GM19035 (cell line): ENCODE results near the gene LIX1L.

ENCODE experiments used
- ATAC-seq: cut with Tn5 transposase; IDR thresholded peaks from one replicate; pipeline ENCODE4 v1.9.1; 2021; ENCODE audit not compliant: unreplicated experiment

LIX1L gene

GRCh38 chr1:145963265-145964019, 5.6 kb upstream of the LIX1L start:
- no peak for ATAC-seq

- no peak for ATAC-seq
Observed at GRCh38 chr1:145962157-145963102, 4.6 kb upstream of the LIX1L start.

DNA sequence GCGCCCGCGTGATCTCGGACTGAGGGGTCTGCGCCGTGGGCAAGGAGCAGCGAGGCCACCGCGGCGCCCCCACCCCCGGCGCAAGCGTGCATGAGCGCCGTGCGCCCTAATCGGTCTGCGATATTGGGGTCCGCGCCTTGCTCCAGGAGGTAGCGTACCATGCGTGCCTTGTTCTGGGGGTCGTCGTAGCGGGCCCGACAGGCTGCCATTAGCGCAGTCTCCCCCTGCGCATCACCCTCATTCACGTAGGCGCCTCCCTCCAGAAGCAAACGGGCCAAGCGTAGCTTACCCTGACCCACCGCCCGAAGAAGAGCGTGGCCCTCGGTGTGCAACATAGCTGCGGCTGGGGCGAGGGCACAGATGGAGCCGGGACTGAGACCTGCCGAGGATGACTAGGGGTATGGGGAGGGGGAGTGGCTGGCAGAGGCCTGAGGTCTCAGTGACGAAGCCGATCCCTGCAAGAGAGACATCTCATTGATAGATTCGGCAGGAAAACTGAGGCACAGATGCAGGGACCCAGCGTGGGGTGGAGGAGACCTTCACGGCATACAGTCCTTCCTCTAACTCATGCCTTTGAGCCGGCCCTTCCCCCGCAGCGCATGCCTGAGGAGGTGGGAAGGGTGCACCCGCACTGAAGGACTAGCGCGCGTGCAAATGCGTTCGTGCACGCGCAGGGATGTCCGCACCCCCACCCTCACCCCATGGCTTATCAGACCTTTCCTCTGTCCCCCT, 3.8 kb upstream of the LIX1L start:
- ATAC-seq, result no peak

DNA sequence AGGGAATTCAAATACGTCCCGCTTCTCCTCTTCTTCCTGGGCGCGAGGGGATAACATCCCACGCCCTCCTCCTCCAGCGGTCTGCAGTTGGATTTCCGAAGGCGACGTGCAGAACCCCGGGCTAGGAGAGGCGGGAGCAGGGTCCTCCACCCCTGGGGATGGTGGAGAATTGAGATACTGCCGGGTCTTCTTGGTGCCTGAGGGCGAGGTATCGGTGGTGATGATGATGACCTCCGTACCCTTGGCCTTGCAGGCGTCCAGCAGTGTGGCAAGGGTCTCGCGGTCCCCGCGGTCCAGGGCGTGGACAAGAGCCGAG, 3.2 kb upstream of the LIX1L start:
- ATAC-seq, result no peak

DNA sequence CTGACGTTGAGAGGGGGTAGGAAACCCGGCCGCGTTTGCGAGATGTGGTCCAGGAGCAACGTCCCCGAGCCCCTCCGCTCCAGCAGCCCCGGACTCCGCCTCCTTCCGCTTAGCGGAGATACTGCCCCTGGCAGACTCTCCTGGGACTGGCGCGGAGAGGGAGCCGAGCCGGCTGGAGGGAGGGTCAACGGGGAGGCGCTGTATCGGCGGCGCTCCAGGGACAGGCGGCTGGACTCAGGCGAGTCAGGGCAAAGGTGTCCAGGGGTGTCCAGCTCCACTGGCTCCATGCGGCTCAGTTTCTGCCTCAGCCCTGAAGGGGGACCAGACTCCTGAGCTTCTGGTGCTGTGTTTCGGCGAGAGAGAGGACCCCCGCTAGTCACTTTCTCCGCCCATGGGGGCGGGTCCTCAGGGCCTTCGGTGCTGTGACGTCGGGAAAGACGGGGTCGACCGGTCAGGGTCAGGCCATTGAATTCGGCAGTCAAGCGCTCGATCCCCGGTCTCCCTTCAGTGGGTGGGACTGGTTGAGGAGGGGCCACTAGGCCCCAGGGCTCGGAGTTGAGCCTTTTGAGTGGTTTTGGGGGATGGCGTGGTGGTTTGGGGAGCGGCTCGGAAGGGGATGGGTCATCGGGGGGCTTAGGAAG, 2.8 kb upstream of the LIX1L start:
- no peak for ATAC-seq

DNA sequence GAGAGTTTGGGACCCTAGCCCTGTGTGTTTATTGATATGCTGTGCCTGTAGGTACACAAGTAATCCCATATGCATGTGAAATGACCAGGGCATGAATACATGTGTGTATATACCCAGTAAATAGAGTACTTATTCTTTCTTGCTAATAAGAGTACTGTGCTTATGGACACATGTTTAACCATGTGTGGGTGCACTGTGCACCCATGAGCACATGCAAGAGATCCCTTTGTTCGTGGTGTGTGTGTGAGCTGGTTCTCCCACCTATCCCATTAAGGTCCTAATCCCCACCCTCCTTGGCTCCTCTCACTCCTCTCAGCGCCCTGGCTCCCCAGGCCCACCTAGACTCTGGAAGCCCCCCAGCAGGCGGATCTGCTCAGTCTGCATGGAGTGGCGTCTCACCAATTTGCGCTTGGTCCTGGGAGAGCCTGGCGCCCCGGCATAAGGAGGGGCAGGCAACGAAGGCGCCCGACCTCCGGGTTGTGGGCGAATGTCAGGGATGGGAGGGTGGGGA, 2.2 kb upstream of the LIX1L start:
- ATAC-seq, result no peak

DNA sequence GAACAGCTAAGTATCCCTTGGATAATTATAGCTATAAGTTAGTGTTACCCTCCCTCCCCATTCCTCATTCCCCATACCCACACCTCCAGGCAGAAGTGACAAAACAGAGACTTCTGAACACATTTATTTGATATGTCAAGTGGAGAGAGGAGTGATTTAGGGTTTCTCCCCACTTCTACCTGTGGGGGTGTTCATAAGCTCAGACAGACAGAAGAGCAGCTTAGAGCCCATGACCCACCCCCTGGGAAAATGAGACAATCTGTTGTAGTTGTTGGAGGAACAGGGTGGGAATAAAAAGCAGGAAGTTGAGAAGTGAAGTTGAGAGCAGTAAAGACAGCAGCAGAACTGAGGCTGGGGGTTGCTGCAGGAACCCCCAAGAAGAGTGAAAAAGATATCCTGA, 1.5 kb upstream of the LIX1L start:
- ATAC-seq, result no peak

GRCh38 chr1:145958734-145959133, 917 bp upstream of the LIX1L start:
- no peak for ATAC-seq

GRCh38 chr1:145956781-145957442, 905 bp downstream of the LIX1L start:
- ATAC-seq, result no peak

- no peak for ATAC-seq
Observed at GRCh38 chr1:145956361-145956760, 1.5 kb downstream of the LIX1L start.

DNA sequence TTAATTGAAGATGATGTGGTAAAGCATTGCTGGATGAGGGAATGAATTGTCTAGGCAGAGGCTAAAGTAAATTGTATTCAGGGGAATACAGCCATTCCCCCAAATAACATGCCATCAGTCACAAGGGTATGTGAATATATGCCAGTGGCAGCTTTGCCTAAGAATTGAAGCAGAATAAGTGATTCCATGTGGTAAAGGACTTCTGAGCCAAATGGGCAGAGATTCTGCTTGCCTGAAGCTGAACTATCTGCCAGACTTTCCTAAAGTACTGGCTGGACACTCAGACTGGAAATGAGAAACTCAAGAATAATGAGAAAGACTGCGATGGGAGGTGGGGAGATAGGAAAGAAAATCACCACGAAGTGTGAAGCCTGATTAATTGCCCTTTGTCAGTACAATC, 2.4 kb downstream of the LIX1L start:
- ATAC-seq, result no peak

GRCh38 chr1:145953861-145954260, 4.0 kb downstream of the LIX1L start:
- ATAC-seq, result no peak

- no peak for ATAC-seq
Observed at GRCh38 chr1:145952903-145953302, 4.9 kb downstream of the LIX1L start.

- ATAC-seq, result no peak
Observed at GRCh38 chr1:145951526-145951925, 6.3 kb downstream of the LIX1L start.

- no peak for ATAC-seq
Observed at GRCh38 chr1:145949219-145949618, 8.6 kb downstream of the LIX1L start.

DNA sequence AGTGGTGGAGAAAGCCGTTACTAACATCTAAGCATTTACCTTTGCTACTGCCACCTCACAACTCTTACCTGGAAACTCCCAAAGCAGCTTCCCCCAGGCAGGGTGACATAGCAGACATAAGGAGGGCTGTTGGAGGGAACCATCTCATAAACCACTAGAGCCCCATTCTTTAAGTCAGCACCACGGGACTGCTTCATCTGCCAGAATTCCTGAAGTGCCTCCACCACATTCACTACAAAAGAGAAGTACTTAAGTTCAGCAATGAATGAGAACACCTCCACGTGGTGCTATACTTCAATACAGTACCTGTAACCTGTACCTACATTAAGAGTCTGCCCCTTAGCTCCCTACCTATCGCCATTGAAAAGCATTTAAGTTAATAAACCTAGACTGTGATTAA, 10.3 kb downstream of the LIX1L start:
- ATAC-seq, result no peak

DNA sequence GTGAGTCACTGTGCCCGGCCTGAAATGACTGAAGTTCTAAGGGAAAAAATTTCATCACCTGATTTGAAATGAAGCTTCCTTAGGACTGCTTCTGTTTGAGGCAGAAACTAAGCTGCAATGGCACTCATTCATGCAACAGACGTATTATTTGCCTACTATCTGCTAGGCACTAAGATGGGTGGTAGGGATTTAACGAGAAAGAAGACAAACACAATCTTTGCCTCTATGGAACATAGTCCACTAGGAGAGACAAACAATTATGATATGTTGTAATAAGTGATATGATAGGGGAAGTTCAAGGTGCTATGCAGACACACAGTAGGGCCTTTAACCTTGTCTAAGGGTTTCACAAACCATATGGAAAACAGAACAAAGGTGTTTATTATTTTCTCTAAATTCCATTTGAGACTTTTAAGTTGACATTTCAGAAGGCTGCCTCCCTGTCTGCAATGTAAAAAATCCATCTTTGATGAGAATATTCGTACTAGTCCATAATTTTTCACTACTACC, 11.3 kb downstream of the LIX1L start:
- no peak for ATAC-seq

DNA sequence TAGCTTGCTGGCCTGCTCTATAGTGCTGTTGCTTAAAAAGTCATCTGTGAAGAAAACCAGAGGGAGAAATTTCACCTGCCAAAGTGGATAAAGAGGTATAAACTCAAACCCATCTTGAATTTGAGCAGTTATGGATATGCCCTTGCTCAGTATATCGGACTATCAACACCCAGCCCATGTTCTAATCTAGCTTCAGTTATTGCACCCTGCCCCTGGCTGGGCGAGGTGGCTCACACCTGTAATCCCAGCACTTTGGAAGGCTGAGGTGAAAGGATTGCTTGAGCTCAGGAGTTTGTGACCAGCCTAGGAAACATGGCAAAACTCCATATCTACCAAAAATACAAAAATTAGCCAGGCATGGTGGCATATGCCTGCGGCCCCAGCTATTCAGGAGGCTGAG, 13.3 kb downstream of the LIX1L start:
- ATAC-seq, result no peak

GRCh38 chr1:145942871-145943270, 14.9 kb downstream of the LIX1L start:
- no peak for ATAC-seq

- ATAC-seq, result no peak
Observed at GRCh38 chr1:145942405-145942804, 15.4 kb downstream of the LIX1L start.
